Trophoblast cell (in vitro differentiated cells and primary cell): ENCODE data around the gene MEOX1.
"Not testable (repeated sequence)": the region's sequence is repeated elsewhere in the genome, so short reads cannot be mapped to it uniquely, and the experiment has no call there.

Experiments used
- DNase-seq, 2 donors: peaks; one replicate each; pipeline ENCODE4 v3.0.0-alpha.2; 2016
- H2AFZ ChIP-seq: 2 replicates; pipeline ENCODE4 v1.6.1; 2013; ENCODE audit warnings: low read length, moderate library complexity, mild to moderate bottlenecking; ENCODE audit not compliant: insufficient read depth, poor library complexity
- H2AK5ac ChIP-seq: 2 replicates; pipeline ENCODE4 v1.6.1; 2013; ENCODE audit warnings: mild to moderate bottlenecking, low read length
- H2BK120ac ChIP-seq: 2 replicates; pipeline ENCODE4 v1.6.1; 2013; ENCODE audit warnings: low read length, mild to moderate bottlenecking, moderate library complexity; ENCODE audit not compliant: insufficient read depth, poor library complexity
- H2BK12ac ChIP-seq: 2 replicates; pipeline ENCODE4 v1.6.1; 2013; ENCODE audit warnings: mild to moderate bottlenecking, low read length, moderate library complexity
- H2BK5ac ChIP-seq: 2 replicates; pipeline ENCODE4 v1.6.1; 2013; ENCODE audit warnings: low read length, low read depth, moderate library complexity, mild to moderate bottlenecking; ENCODE audit not compliant: poor library complexity
- H3K14ac ChIP-seq: 2 replicates; pipeline ENCODE4 v1.6.1; 2013; ENCODE audit warnings: mild to moderate bottlenecking, low read length
- H3K18ac ChIP-seq: 2 replicates; pipeline ENCODE4 v1.6.1; 2013; ENCODE audit warnings: mild to moderate bottlenecking, low read length
- H3K23ac ChIP-seq: 2 replicates; pipeline ENCODE4 v1.6.1; 2013; ENCODE audit warnings: low read length
- H3K27ac ChIP-seq: 2 replicates; pipeline ENCODE4 v1.5.1; 2013; ENCODE audit warnings: low read depth, mild to moderate bottlenecking, inconsistent platforms, low read length, moderate library complexity
- H3K27me3 ChIP-seq: 2 replicates; pipeline ENCODE4 v1.6.1; 2013; ENCODE audit warnings: inconsistent platforms, mild to moderate bottlenecking, low read length, moderate library complexity; ENCODE audit not compliant: insufficient read depth
- H3K36me3 ChIP-seq, 2 experiments: 1 replicate in 1 of 2; 2 replicates in 1 of 2; pipeline ENCODE4 v1.6.1; 2013; ENCODE audit warnings: low read length in 2 of 2, mild to moderate bottlenecking in 2 of 2, moderate library complexity in 1 of 2; ENCODE audit not compliant: insufficient read depth in 2 of 2, control insufficient read depth in 1 of 2
- H3K4ac ChIP-seq: 2 replicates; pipeline ENCODE4 v1.6.1; 2013; ENCODE audit warnings: low read depth, mild to moderate bottlenecking, low read length, moderate library complexity
- H3K4me1 ChIP-seq, 2 experiments: 1 replicate in 1 of 2; 2 replicates in 1 of 2; pipeline ENCODE4 v1.6.1; 2013; ENCODE audit warnings: low read length in 2 of 2, mild to moderate bottlenecking in 2 of 2, moderate library complexity in 1 of 2; ENCODE audit not compliant: insufficient read depth in 2 of 2, control insufficient read depth in 1 of 2
- H3K4me2 ChIP-seq: 2 replicates; pipeline ENCODE4 v1.6.1; 2013; ENCODE audit warnings: inconsistent platforms, mild to moderate bottlenecking, low read length, moderate library complexity
- H3K4me3 ChIP-seq: 2 replicates; pipeline ENCODE4 v1.5.1; 2013; ENCODE audit warnings: mild to moderate bottlenecking, low read depth, low read length, inconsistent platforms
- H3K79me1 ChIP-seq: one replicate; pipeline ENCODE4 v1.6.1; 2013; ENCODE audit warnings: low read length
- H3K79me2 ChIP-seq: 2 replicates; pipeline ENCODE4 v1.6.1; 2013; ENCODE audit warnings: low read length, mild to moderate bottlenecking; ENCODE audit not compliant: control insufficient read depth, insufficient read depth, poor library complexity
- H3K9ac ChIP-seq: 2 replicates; pipeline ENCODE4 v1.6.1; 2013; ENCODE audit warnings: mild to moderate bottlenecking, low read length
- H3K9me3 ChIP-seq: 2 replicates; pipeline ENCODE4 v1.6.1; 2013; ENCODE audit warnings: low read depth, mild to moderate bottlenecking, control low read depth, inconsistent platforms, low read length; ENCODE audit not compliant: insufficient read depth
- H4K12ac ChIP-seq: 2 replicates; pipeline ENCODE4 v1.6.1; 2013; ENCODE audit warnings: low read depth, mild to moderate bottlenecking, low read length, moderate library complexity
- H4K8ac ChIP-seq: 2 replicates; pipeline ENCODE4 v1.6.1; 2013; ENCODE audit warnings: low read depth, mild to moderate bottlenecking, low read length, moderate library complexity
- H4K91ac ChIP-seq: one replicate; pipeline ENCODE4 v1.6.1; 2013; ENCODE audit warnings: low read depth, mild to moderate bottlenecking, low read length, moderate library complexity
- WGBS: extraction: QIAGEN DNeasy Blood & Tissue Kit; methylation state at CpG from one replicate; pipeline ENCODE4 v1.1.7; 2013; ENCODE audit warnings: missing lambda C conversion rate; ENCODE audit not compliant: insufficient read length, insufficient coverage; ENCODE audit errors: extremely low coverage; 5-methylcytosine and 5-hydroxymethylcytosine counted together

MEOX1 gene

GRCh38 chr17:43689131-43689530, 27.4 kb upstream of the MEOX1 start:
- H3K4me1 ChIP-seq, result peaks cover 0 to 3% of the 10 kb centered on the region in 2 experiments
- H2BK120ac ChIP-seq, result no peak overlapping the region
- no peaks in the 10 kb centered on the region for H3K27me3 ChIP-seq
- no peak overlapping the region for H3K9ac ChIP-seq
- no peak overlapping the region for H2BK12ac ChIP-seq
- no peak overlapping the region for H3K14ac ChIP-seq
- H3K4ac ChIP-seq, result no peak overlapping the region
- H3K9me3 ChIP-seq, result no peaks in the 10 kb centered on the region
- no peak overlapping the region for H3K4me2 ChIP-seq
- DNase-seq, result no peak
- H3K79me1 ChIP-seq, result no peaks in the 10 kb centered on the region
- H4K12ac ChIP-seq, result no peak overlapping the region
- H2AFZ ChIP-seq, result no peak overlapping the region
- no peaks in the 10 kb centered on the region for H3K79me2 ChIP-seq
- H2BK5ac ChIP-seq, result no peak overlapping the region
- H3K27ac ChIP-seq, result no peak overlapping the region
- H3K23ac ChIP-seq, result no peak overlapping the region
- no peak overlapping the region for H3K4me3 ChIP-seq
- H4K8ac ChIP-seq, result no peak overlapping the region
- H3K36me3 ChIP-seq, result no peaks in the 10 kb centered on the region
- no peak overlapping the region for H3K18ac ChIP-seq
- no peak overlapping the region for H2AK5ac ChIP-seq
- H4K91ac ChIP-seq, result no peak overlapping the region
- WGBS, result no CpG with 5 or more reads among the region's 3 CpGs

DNA sequence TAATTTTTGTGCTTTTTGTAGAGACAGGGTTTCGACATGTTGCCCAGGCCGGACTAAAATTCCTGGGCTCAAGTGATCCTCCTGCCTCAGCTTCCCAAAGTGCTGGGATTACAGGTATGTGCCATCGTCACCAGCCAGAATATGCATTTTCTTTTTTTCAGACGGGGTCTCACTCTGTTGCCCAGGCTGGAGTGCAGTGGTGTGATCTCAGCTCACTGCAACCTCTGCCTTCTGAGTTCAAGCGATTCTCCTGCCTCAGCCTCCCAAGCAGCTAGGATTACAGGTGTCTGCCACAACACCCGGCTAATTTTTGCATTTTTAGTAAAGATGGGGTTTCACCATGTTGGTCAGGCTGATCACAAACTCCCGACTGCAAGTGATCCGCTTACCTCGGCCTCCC, 25.2 kb upstream of the MEOX1 start:
- WGBS, result no CpG with 5 or more reads among the region's 9 CpGs
- H4K8ac ChIP-seq, H3K9me3 ChIP-seq: not testable (repeated sequence)

DNA sequence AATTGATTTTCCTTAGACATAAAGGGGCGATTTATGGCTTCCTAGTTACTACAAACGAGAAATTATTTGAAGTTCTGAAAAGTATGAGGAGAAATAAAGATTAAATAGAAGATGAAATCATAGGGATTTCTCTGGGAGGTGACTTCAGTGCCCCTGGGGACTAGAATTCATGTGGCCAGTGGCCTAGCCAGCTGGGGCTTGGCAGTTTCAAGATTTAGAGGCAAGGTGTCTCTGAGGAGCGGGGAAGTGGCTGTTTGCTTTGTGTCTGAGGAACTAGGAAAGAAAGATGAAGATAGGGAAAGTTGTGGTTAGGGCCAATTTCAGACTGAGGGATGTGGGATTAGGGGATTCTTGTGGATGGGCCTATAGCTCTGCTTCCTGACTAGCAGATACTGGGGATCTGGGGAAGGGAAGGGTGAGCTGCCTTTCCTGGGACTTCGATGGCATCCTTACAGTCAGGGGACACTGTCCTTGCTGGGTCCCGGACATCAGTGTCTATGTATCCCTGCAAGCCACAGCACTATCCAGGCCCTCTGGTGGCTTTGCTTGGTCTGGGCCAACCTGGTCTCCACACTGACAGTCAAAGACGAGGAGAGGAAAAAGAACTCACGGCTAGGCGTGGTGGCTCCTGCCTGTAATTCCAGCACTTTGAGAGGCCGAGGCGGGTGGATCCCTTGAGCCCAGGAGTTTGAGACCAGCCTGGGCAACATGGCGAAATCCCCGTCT, 22.4 kb upstream of the MEOX1 start:
- H3K36me3 ChIP-seq, result no peaks in the 10 kb centered on the region
- no peaks in the 10 kb centered on the region for H3K27me3 ChIP-seq
- DNase-seq, result no peak
- no peak overlapping the region for H2AK5ac ChIP-seq
- no peak overlapping the region for H3K4ac ChIP-seq
- no CpG with 5 or more reads among the region's 12 CpGs for WGBS
- no peaks in the 10 kb centered on the region for H3K79me2 ChIP-seq
- H3K4me2 ChIP-seq, result no peak overlapping the region
- H2BK12ac ChIP-seq, result no peak overlapping the region
- no peak overlapping the region for H4K8ac ChIP-seq
- H3K79me1 ChIP-seq, result peaks cover 2% of the 10 kb centered on the region
- no peak overlapping the region for H4K12ac ChIP-seq
- no peak overlapping the region for H3K14ac ChIP-seq
- peaks cover 5 to 6% of the 10 kb centered on the region in 2 experiments for H3K4me1 ChIP-seq
- no peak overlapping the region for H3K27ac ChIP-seq
- H3K9ac ChIP-seq, result no peak overlapping the region
- no peak overlapping the region for H2BK5ac ChIP-seq
- H3K18ac ChIP-seq, result no peak overlapping the region
- no peak overlapping the region for H3K23ac ChIP-seq
- no peaks in the 10 kb centered on the region for H3K9me3 ChIP-seq
- no peak overlapping the region for H3K4me3 ChIP-seq
- no peak overlapping the region for H2AFZ ChIP-seq
- no peak overlapping the region for H2BK120ac ChIP-seq
- no peak overlapping the region for H4K91ac ChIP-seq

More for the DNA sequence above, 25.2 kb upstream of the MEOX1 start:
- H3K23ac ChIP-seq, H3K4me1 ChIP-seq, H3K79me2 ChIP-seq, H3K4me2 ChIP-seq, DNase-seq, H3K14ac ChIP-seq, H2AFZ ChIP-seq, H3K18ac ChIP-seq, H2BK5ac ChIP-seq, H3K4me3 ChIP-seq, H4K12ac ChIP-seq, H3K9ac ChIP-seq, H3K27ac ChIP-seq, H3K27me3 ChIP-seq, H3K79me1 ChIP-seq, H4K91ac ChIP-seq, H3K4ac ChIP-seq, H2AK5ac ChIP-seq, H3K36me3 ChIP-seq, H2BK120ac ChIP-seq, H2BK12ac ChIP-seq: not testable (repeated sequence)

DNA sequence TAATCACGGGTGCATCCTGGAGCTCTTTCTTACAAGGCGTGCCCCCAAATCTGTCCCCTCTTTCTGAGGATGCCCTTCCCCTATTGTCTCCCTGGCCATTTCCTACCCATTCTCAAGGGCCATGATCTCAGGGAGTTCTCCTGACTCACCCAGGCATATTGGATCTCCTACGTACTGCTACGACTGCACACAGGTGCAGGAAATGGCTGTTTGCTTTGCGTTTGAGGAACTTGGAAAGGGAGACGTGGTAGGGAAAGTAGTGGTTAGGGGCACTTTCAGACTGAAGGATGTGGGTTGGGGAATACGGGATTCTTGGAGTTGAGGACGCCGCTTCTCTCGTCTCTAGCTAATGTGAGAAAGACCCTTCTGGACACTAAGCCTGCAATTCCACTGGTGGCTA, 18.7 kb upstream of the MEOX1 start:
- no peak overlapping the region for H4K91ac ChIP-seq
- H3K9ac ChIP-seq, result no peak overlapping the region
- no CpG with 5 or more reads among the region's 10 CpGs for WGBS
- no peak overlapping the region for H3K14ac ChIP-seq
- H3K79me1 ChIP-seq, result peaks cover 11% of the 10 kb centered on the region
- H3K4ac ChIP-seq, result no peak overlapping the region
- no peak overlapping the region for H4K8ac ChIP-seq
- H2BK120ac ChIP-seq, result no peak overlapping the region
- peaks cover 19 to 21% of the 10 kb centered on the region in 2 experiments for H3K4me1 ChIP-seq
- H4K12ac ChIP-seq, result no peak overlapping the region
- no peak overlapping the region for H2BK5ac ChIP-seq
- DNase-seq, result no peak
- H3K27ac ChIP-seq, result no peak overlapping the region
- H2AFZ ChIP-seq, result no peak overlapping the region
- peaks cover 2% of the 10 kb centered on the region for H3K9me3 ChIP-seq
- H3K36me3 ChIP-seq, result no peaks in the 10 kb centered on the region
- no peak overlapping the region for H2BK12ac ChIP-seq
- no peak overlapping the region for H3K4me2 ChIP-seq
- H2AK5ac ChIP-seq, result no peak overlapping the region
- no peaks in the 10 kb centered on the region for H3K27me3 ChIP-seq
- no peak overlapping the region for H3K18ac ChIP-seq
- no peak overlapping the region for H3K23ac ChIP-seq
- no peak overlapping the region for H3K4me3 ChIP-seq
- H3K79me2 ChIP-seq, result no peaks in the 10 kb centered on the region
